Measurements from ENCODE around the gene ADGRD1.
"Not testable (repeated sequence)": the region's sequence is repeated elsewhere in the genome, so short reads cannot be mapped to it uniquely, and the experiment has no call there.

The ADGRD1 gene

DNA sequence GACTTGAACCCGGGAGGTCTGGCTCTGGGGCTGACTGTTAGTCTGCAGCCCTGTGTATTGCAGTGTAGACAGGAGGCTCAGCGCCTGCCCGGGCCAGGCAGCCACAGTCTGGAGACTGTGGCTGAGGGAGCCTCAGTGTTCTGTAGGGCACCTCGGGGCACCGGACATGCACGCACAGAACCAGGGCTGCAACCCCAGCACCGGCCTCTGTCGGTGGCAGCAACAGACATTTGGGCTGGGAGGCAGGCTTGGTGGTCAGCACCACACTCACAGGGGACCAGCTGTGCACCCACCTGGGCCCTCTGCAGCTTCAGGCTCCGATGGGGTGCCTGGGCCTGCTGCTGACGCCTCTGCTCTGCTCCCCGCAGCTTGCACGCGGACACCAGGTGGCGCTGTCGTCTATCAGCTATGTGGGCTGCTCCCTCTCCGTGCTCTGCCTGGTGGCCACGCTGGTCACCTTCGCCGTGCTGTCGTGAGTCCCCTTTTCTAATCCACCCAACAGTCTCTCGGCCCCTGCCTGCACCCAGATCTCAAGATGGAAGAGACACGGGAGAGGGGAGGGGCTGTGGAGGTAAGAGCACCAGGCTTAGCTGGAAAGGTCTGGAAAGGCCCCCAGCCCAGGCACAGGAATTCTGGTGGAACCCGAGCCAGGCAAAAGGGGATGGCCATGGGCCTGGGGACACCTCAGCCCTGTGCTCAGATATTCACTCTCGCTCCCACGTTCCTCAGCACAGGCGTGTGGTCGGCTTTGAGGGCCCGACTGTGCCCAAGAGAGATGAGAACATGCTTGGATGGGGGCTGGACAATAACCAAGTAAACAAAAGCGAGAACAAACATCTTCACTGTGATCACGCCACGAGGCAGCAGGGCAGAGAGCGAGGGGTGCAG is 151.0 kb downstream of the ADGRD1 start:
- DNase-seq (ENCODE audit: low read depth) = peak; percentile 47

- DNase-seq (ENCODE audit: low read depth) = no peak
Measured at GRCh38 chr12:131105351-131105735, 151.6 kb downstream of the ADGRD1 start.

- DNase-seq (ENCODE audit: low read depth) = no peak
Measured at GRCh38 chr12:131105736-131106348, 152.1 kb downstream of the ADGRD1 start.

DNA sequence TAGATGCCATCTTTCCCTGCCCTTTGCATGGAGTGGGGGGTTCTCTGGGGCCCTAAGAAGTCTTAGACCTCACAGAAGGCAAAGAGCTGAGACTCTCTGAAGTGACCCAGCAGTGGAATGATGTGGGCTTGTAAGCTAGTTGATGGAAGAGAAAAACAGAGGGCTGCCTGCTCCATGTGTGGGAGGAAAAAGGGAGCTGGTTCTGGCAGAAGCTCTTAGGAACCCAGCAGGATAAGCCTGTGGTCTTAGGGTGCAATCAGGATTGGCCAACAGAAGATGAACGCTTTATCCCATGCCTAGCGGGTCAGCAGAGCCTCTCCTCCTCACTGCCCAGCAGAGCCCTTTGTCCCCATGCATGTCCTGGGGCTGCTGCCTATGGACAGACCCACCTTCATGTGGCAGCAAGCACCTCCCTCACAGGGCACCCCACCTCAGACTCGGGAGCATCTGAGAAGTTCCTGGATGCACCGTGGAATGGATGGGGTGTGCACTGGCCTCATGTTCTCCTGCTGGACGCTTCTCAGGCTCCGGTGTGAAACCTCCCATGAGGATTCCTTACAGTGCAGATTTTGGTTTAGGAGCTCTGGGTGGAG is 152.7 kb downstream of the ADGRD1 start:
- no peak for DNase-seq (ENCODE audit: low read depth)

GRCh38 chr12:131108177-131108955 is 154.7 kb downstream of the ADGRD1 start:
- no peak for DNase-seq (ENCODE audit: low read depth)

DNA sequence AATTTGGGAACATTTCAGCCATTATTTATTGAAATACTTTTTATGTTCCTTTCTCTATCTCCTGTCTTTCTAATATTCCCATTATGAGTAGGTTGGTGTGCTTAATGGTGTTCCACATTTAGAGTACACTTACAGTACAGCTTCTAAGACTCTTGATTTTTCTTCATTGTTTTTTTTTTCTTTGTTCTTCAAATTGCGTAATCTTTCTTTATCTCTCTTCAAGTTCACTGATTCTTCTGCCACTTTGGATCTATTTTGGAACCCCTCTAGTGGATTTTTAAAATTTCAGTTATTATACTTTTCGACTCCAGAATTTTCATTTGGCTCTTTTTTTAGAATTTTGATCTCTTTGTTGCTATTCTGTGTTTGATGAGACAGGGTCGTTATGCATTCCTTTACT is 157.7 kb downstream of the ADGRD1 start:
- no peak for DNase-seq (ENCODE audit: low read depth)

DNA sequence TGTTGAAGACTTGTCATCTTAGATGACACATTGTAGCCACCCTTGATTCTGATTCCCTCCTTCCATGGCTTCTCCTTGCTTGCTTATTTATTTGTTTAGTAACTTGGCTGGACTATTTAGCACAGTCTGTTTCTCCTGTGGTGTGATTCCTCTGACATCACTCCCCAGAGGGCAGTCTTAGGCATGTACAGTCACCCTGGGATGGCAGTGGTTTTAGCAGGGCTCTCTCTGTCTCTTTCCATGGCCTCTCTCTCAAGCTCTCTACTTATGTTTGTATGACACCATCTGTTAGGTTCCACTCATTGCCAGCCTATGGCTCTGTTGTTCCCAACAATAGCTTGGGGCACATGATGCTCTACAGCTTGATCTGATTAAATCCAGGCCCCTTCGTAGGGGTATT is 158.3 kb downstream of the ADGRD1 start:
- DNase-seq (ENCODE audit: low read depth) = peak; percentile 31

- peak; percentile 28 for DNase-seq (ENCODE audit: low read depth)
Measured at GRCh38 chr12:131112700-131113290, 159.1 kb downstream of the ADGRD1 start.

DNA sequence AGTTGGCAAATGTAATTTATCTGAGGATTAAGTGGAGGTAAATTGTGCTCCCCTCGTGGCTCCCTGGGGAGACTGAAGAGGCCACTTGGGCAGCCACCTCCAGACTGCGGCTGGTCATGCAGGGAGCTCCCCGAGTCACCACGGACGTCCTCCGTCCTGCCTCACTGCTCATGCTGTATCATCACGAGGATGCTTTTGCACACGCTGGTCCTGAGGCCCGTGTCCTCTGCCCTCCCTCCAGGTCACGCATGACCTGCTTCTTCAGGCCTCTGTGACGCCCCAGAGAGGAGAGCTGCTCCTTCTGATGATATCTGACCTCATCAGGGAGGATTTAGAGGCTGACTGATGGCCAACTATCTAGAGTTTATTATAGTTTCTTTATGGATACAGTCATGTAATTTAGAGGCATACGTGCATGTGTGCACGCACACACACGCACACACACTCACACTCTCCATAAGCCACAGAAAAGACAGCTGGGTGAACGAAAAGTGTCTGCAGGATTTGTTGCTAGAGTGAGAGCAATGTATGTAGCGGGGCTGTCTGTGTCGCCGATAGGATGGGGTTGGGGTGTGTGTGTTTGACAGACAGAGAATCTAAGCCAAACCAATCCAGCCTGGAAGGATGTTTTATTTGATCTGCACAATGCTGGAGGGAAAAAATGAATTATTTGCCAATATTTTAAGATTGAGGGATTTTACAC is 160.0 kb downstream of the ADGRD1 start:
- no peak for DNase-seq (ENCODE audit: low read depth)

DNA sequence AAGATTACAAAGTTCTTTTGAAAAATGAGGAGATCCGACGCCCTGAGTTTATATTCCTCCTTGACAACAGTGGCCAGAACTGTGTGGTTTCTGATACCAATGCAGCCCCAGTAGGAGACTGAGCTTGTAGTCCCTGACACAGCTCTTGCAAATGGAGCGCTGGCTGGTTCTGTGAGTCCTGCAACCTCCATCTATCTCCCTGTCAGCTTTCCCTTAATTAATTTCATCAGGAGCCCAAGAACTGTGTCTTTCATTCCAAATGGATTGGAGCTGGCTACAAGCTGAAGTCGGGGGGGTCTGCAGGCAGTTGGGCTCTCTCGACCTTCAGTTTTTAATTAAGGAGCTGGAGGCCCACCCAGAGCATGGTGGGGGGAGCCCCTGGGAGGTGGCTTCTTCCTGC is 160.6 kb downstream of the ADGRD1 start:
- DNase-seq (ENCODE audit: low read depth) = no peak

DNA sequence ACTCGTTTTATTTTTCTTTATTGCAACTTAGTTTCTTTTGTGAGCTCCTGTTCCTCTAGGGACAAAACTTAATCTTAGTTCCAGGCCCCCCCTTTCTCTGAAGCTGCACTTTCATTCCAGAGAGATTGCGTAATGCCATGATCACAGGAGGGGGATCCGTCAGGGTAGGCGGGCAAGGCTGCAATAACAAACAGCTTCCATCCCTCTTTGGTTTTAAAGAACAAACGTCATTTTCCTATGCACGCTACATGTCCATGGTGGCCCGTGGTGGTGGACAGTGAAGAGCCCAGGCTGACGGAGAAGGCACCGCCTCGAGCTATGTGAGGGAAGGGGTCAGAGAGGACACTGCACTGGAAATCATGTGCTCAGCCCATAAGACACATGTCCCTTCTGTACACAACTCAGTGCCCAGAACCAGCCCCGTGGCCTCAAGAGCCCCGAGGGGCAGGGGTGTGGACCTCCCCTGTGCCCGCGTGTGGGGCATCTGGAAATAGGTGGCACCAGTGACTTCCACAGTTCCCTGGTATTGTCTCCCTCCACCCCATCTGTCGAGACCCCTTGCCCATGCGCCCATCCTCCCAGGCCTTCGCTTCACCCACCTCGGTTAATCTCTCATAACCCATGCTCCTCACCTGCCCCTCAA is 161.4 kb downstream of the ADGRD1 start:
- no peak for DNase-seq (ENCODE audit: low read depth)

- no peak for DNase-seq (ENCODE audit: low read depth)
Measured at GRCh38 chr12:131115766-131116467, 162.2 kb downstream of the ADGRD1 start.

DNA sequence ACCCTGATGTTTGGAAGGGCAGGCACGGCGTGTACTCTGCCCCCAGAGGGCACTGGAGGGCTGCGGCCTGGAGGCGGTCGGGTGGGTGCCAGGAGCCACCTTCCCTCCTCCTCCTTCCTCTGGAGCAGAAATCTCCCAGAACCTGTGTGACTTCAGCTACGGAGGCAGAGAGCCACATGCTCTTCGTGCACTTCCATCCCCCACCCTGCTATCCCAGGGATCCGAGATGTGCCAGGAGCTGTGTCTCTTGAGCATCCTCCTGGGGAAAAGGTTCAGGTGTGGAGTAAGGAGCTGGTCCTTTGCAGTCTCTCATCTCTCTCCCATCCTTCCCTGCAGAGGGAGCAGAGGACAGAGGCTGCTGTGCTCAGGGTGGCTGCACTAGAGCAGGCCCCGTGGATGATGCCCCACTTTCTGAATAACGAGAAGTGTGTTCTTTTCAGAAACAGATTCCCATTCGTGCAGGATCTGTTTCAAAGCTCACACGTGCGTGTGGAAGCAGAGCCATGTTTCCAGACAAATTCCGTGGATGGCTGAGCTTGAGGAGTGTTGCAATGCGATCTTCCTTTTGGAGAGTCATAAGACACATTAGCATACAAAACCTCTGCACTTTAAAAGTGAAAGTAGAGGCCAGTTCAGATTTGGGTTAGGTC is 162.9 kb downstream of the ADGRD1 start:
- no peak for DNase-seq (ENCODE audit: low read depth)

DNA sequence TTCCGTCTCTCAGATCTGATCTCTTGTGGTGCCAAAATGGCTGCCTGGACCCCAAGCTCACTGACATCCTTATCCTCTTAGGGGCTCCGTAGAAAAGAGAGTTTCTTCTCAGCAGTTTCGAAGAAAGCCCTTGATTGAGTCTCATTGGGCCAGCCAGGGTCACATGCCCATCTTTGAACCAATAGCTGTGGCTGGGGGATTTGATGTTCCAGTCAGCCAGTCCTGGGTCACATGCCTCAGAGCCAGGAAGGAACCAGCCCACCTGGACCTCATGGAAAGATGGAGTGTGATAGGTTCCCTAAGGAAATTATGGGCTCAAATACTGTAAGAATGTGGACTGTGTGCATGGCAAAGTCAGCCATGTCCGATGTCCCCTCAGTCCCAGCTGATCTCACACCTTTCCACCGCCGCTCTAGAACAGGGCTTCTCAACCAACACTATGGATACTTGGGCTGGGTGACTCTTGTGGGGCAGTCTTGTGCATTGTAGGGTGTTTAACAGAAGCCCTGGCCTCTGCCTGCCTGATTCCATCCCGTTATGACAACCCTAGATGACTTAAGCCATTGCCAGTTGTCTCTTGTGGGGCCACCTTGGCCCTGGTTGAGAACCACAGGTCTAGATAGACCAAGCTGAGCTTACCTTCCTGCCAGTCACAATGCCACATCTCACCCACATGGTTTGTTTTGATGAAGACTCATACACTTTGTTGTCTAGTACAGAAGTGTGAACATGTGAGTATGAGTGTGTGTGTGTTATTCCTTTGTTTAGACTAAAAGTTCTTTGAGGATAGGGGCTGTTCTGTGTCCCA is 163.9 kb downstream of the ADGRD1 start:
- no peak for DNase-seq (ENCODE audit: low read depth)

- no peak for DNase-seq (ENCODE audit: low read depth)
Measured at GRCh38 chr12:131118371-131118770, 164.7 kb downstream of the ADGRD1 start.

- DNase-seq (ENCODE audit: low read depth) = not testable (repeated sequence)
Measured at GRCh38 chr12:131119345-131119744, 165.6 kb downstream of the ADGRD1 start.

GRCh38 chr12:131119936-131120335 is 166.2 kb downstream of the ADGRD1 start:
- no peak for DNase-seq (ENCODE audit: low read depth)

DNA sequence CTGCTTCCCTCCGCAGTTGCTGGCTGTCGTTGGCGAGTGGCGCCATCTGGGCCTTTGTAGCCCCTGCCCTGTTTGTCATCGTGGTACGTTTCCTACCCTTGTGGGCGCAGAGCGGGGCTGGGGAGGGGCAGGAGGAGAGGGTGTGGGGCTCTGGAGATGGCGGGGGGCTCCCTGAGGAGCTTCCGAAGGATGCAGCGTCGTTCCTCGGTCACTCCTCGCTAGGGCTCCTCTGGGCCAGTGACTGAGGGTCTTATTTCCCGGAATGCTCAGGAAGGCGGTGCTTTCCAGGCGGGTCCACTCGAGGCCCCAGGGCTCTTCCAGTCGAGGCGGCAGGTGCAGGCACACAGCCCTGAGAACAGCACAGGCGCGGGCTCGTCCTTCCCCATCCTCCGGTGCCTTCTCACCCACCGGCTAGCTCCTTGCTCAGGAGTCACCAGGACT is 167.1 kb downstream of the ADGRD1 start:
- DNase-seq (ENCODE audit: low read depth) = no peak
